HG03460 (cell line): ENCODE results near the gene VGF.

Source experiments
- ATAC-seq: cut with Tn5 transposase; IDR thresholded peaks from one replicate; pipeline ENCODE4 v1.9.1; 2021; ENCODE audit not compliant: unreplicated experiment

VGF gene

GRCh38 chr7:101186194-101186593, 20.8 kb upstream of the VGF start:
- no peak for ATAC-seq

DNA sequence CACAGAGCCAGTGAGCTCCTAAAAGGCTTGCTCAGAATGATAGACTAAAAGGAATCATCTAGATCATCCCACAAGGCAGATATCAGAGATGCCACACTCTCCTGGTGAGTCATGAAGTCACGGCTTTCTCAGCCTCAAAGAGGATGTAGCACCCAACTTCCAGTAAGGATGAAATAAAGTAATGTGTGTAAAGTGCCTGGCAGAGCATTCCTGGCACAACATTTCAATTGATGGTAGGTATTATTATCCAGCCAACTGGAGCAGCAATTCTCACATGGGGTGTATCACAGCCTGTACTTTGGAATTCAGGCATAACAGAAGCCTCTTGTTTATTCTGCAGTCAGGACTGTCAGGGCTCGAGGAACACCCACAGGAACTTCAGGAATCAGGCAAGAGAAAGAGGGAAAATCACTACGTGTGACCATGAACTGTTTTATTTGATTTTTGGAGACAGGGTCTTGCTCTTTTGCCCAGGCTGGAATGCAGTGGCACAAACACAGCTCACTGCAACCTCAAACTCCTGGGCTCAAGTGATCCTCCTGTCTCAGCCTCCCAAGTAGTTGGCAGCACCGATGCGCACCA, 20.0 kb upstream of the VGF start:
- no peak for ATAC-seq

- no peak for ATAC-seq
Observed at GRCh38 chr7:101180130-101180755, 14.9 kb upstream of the VGF start, which contains the start of gene NAT16. TSS of gene NAT16 (minus strand) at chr7:101180293. CDS start at chr7:101174807, 5,486 bp downstream.

- ATAC-seq, result no peak
Observed at GRCh38 chr7:101179713-101180112, 14.3 kb upstream of the VGF start.

DNA sequence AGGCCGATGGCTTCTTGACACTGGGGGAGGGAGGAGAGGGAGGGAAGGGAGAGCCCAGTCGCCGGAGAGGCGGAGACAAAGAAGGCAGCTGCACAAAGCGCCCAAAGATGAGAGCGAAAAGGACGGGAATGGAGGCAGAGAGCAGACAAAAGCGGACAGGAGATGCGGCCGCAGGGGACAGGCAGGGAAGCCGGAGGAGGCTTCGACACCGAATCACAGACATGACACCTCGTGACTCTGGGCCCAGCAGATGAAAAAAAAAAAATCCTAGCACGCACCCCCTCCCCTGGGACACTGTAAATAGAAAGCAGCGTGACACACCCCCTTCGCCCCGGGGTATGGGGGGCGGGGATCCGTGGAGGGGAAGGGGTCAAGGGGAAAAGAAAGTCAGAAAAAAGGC, 13.7 kb upstream of the VGF start:
- ATAC-seq, result no peak

DNA sequence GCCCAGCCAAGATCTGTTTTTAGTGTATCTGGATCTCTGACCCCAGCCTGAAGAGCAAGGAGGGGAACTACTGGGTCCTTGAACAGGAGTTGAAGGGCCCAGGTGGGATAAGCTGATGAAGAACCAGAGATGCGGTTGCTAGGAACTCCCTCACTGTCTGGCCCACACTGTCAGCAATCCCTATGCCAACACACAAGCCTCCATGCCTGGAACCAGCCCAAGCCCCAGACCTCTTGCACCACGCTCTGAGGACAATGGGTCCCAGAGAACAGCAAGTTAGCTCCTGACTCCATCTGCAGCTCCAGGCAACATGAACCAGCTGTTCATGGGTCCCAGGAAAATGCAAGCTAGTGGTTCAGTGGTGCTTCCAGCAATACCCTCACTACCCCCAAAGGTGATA, 12.3 kb upstream of the VGF start:
- ATAC-seq, result no peak

DNA sequence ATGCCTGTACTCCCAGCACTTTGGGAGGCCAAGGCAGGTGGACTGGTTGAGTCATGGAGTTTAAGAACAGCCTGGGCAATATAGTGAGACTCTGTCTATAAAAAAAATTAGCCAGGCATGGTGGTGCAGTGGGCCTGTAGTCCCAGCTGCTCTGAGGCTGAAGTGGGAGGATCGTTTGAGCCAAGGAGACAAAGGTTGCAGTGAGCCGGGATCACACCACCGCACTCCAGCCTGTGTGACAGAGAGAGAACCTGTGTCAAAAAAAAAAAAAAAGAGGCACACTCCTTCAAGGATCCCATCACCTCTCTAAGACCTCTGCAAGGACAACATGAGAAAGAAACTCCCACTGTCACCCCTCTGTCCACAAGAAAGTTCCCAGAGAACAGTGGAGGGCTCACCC, 10.3 kb upstream of the VGF start:
- ATAC-seq, result no peak

DNA sequence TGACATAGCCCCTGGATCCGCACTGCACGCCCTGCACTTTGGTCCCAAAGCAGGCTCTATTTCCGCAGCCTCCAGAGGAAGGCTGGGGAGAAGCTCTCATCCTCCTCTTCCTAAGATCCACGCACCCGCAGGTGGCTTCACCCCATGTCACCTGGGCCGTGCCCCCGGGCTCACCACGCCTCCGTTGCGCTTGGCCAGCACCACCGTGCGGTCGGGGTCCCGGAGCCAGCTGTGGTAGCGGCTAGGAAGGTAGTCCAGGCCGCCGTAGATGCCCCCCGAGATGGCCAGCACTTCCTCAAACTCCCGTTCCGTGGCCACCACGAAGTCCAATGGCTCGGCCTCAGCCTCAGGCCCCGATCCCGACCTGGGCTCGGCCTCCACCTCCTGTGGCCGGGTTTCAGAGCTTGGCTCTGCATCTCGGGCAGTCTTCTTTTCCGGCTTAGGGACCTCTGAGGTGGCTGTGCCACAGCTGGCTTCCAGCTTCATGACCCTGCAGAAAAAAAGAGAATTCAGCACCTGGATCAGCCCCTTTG, 9.0 kb upstream of the VGF start:
- no peak for ATAC-seq

- ATAC-seq, result peak; percentile 58
Observed at GRCh38 chr7:101173752-101174244, 8.4 kb upstream of the VGF start.

- no peak for ATAC-seq
Observed at GRCh38 chr7:101172854-101173751, 7.7 kb upstream of the VGF start.

- ATAC-seq, result no peak
Observed at GRCh38 chr7:101172005-101172853, 6.9 kb upstream of the VGF start.

DNA sequence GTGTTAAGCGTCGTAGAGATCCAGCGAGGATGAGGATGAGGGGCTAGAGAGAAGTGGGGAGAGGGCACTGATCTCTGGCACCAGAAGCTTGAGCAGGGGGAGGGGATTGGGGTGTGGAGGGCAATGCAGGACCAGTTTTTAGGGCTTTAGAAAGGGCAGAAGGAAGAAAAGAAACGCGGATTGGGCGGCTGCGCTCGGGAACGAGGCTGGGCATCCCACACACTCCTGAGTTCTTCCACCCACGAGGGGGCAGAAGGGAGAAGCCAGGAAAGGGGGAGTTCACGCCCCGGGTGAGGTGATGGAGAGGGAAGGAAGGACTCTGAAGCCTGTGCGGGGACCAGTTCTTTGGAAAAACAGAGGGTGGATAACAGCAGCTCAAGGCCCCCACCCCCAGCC, 6.1 kb upstream of the VGF start:
- ATAC-seq, result no peak

- ATAC-seq, result no peak
Observed at GRCh38 chr7:101170617-101171441, 5.5 kb upstream of the VGF start.

GRCh38 chr7:101169838-101170551, 4.6 kb upstream of the VGF start:
- no peak for ATAC-seq

GRCh38 chr7:101169110-101169837, 3.9 kb upstream of the VGF start:
- ATAC-seq, result no peak

DNA sequence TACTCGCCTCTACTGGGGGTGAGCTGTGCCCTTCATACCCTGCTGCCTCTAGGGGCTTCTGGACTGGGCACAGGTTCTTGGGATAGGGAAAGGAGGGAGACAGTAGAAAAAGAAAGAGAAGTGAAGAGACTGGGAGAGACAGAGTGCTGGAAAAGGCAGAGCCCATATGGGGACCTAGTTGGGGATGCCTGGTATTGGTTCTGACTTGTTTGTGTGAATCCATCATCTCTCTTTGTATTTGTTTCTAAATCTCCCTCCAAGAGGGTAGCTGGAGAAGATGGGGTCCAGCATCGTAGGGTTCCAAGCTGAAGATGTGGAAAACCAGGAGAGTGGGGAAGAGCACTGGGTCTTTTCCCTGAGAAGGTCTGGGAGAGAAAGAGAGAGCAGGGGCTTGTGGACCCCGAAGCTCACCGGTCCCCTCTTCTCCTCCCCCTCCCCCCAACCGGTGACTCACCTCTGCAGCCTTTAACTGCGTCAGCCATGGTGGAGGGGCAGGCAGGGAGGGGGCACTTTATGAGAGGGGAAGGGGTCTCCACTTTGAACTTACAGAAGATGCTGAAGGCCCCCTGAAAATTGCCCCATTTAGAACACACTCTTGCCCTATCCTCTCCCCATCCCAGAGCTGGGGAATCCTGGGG, 3.2 kb upstream of the VGF start:
- no peak for ATAC-seq

DNA sequence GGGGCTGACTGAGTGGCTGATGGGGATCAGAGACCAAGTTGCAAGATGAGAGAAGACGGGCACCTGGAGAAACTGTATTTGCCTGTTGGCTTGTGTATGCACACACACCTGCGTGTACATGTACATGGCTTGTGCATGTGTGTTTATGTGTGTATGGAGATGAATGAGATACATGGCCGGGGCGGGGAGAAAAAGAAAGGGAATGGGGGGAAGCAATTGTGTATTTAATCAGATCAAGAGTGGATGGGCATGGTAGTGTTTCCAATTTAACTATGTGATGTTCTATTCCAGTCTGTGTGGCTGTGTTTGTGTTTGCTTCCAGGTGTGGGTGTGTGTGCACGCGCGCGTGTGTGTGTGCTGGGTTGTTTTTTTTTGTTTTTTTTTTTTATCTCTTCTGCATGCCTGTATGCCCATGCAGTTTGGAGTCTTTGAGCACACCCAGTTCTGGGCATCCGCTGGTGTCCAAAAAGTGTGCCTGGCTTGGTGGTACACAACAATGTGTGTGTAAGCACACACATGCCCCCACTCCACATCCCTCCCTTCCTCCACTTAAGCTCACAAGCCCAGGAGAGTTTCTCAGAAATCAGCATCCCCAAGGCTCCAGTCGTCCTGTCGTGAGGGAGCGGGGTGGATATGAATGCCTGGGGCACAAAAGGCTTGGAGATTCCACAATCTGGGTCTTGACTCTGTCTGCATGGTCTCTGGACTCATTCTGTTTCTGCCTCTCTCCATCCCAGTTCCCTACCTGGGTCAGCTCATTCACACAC, 2.5 kb upstream of the VGF start:
- no peak for ATAC-seq
